ENCODE measurements around the gene LIN9.
A peak's percentile ranks its signal among the peaks of the same experiment; 100 is the strongest.
"Not testable (repeated sequence)": the region's sequence is repeated elsewhere in the genome, so short reads cannot be mapped to it uniquely, and the experiment has no call there.

LIN9 gene

GRCh38 chr1:226209307-226210059 lies 99.5 kb downstream of the LIN9 start:
- no peak for DNase-seq

DNA sequence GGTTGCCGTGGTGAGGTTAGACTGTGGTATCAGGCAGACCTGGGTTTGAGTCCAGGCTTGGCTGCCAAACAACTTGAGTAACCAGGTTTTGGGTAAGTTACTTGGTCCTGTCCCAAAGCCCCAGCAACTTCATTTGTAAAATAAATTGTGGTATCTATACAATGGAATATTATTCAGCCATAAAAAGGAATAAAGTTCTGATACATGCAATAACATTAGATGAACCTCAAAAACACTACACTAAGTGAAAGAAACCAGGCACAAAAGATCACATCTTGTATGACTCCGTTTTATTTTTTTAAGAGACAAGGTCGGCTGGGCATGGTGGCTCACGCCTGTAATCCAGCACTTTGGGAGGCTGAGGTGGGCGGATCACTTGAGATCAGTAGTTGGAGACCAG lies 101.9 kb downstream of the LIN9 start:
- DNase-seq = no peak

DNA sequence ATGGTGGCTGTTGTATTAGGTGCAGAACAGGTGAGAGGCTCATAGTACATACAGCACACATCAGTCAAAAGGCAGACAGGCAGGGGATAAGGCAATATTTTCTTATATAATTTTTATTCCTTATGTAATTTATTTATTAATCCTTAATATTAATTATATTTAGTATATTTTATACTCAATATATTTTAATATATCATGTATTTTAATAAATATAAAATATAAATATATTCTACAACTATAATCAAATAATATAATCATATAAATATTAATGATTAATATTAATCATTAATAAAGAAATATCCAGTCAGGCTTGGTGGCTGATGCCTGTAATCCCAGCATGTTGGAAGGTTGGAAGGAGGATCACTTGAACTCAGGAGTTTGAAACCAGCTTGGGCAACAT lies 104.8 kb downstream of the LIN9 start:
- DNase-seq = no peak

- DNase-seq = no peak
Observed at GRCh38 chr1:226203655-226204054, 105.3 kb downstream of the LIN9 start.

DNA sequence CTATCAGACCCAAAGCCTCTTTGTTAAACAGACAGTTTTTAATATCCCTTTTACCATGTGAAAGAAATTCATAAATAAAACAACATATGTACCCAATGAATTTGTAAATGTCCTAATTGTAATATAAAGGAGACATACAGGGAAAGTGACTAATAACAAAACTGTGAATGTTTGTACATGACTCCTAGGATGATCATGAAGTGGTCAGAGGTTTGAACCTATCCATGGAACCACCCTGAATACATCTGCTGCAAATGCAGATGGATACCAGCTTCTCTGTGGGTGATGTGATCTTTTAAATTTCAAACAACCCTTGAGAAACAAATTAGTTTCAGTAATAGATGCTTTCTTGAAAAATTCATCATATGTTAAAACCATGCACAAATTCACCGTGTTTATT lies 105.7 kb downstream of the LIN9 start:
- no peak for DNase-seq

DNA sequence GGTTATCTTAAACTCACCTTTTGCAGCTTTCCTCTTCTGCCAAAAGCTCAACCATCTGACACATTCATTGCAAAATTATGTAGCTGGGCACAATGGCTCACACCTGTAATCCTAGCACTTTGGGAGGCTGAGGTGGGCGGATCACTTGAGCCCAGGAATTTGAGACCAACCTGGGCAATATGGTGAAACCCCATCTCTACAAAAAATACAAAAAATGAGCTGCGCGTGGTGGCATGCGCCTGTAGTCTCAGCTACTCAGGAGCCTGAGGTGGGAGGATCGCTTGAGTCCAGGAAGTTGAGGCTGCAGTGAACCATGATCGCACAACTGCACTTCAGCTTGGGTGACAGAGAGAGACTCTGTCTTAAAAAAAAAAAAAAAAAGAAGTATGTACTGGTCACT lies 106.3 kb downstream of the LIN9 start:
- not testable (repeated sequence) for DNase-seq

- DNase-seq = no peak
Observed at GRCh38 chr1:226202246-226202645, 106.7 kb downstream of the LIN9 start.

GRCh38 chr1:226201029-226201593 lies 107.9 kb downstream of the LIN9 start:
- DNase-seq = no peak

DNA sequence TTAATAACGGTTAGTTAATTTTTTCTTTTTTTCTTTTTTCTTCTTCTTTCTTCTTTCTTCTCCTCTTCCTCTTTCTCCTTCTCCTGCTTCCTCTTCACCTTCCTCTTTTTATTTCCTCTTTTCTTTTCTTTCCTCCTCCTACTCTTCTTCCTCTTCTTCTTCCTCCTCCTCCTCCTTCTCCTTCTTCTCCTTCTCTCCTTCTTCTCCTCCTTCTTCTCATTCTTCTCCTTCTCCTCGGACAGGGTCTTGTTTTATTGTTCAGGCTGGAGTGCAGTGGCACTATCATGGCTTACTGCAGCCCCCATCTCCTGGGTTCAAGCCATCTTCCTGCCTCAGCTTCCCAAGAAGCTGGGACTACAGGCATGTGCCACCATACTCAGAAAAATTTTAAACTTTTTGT lies 109.0 kb downstream of the LIN9 start:
- no peak for DNase-seq

DNA sequence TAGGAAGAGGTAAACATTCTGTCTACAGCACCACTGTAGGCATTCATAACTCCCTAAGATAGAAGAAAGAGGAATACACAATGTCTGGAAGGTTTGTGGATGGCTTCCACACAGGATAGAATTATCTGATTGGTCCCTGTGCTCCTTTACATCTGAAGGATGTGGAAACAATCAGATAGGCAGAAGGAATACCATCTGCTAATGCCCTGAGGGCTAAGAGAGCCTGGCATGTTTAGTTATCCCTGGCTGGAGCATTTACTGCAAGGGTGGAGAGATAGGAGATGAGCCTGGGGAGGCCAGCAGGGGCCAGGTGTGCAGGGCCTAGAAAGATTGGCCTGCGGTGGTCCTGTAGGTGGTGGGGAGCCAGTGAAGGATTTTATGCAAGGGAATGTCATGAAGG lies 113.8 kb downstream of the LIN9 start:
- no peak for DNase-seq

DNA sequence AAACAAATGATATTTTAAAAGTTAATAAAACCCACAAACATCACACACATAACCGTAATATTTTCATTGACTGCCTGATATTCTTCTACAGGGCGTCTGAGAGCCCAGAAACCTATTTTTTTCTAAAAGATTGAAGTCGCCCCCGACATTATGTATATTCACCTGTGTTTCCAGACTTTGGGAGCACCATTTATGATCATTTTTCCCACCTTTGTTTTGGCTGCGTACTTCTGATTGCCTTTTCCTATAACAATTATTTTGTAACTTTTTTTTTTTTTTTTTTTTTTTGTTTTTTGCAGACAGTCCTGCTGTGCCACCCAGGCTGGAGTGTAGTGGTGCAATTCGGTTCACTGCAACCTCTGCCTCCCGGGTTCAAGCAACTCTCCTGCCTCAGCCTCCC lies 121.6 kb downstream of the LIN9 start:
- DNase-seq = no peak

- DNase-seq = no peak
Observed at GRCh38 chr1:226187019-226187322, 122.0 kb downstream of the LIN9 start.

DNA sequence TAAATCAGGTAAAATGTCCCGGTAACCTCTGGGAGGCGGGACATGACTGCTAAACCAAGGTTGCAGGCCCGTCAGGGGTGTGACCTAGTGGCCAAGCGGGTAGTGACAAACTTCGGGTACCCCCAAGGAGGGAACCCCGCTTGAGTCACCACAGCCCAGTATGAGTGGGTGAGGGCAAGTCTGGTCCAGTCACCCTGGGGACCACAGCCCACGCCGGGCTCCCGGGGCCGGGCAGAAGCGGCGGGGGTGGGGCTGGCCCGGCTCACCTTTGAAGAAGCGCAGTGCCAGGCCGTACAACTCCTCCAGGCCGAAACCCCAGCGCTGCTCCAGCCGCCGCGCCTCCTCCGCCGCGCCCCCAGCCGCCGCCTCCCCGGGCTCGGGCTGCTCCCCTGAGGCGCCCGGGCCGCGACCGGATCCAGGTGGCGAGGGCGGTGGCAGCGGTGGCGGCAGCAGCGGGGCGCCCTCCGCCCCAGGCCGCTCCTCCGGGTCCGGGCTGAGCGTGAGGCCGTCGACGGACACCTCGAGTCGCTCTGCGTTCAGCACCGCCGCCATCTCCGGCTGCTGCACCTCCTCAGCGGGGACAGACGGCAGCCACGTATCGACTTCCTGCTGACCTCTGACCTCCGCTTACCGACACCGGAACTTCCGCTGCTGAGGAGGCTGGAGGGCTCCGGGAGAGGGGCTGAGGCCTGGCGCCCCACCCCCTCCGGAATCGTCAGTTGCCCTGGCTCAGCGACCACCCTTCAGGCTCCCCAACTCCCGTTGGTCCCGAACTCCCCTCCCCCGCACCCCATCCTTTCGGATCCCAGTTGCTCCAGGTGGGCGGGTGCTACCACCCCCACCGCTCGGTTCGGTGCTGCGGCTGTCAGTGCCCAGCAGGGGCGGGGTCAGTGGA lies 122.6 kb downstream of the LIN9 start, which contains the start of gene ACBD3:
TSS of gene ACBD3 (minus strand) at position 618 of the 895 bp plus-strand sequence. CDS start at position 552, 66 bp downstream.
- DNase-seq = peak; percentile 80

DNA sequence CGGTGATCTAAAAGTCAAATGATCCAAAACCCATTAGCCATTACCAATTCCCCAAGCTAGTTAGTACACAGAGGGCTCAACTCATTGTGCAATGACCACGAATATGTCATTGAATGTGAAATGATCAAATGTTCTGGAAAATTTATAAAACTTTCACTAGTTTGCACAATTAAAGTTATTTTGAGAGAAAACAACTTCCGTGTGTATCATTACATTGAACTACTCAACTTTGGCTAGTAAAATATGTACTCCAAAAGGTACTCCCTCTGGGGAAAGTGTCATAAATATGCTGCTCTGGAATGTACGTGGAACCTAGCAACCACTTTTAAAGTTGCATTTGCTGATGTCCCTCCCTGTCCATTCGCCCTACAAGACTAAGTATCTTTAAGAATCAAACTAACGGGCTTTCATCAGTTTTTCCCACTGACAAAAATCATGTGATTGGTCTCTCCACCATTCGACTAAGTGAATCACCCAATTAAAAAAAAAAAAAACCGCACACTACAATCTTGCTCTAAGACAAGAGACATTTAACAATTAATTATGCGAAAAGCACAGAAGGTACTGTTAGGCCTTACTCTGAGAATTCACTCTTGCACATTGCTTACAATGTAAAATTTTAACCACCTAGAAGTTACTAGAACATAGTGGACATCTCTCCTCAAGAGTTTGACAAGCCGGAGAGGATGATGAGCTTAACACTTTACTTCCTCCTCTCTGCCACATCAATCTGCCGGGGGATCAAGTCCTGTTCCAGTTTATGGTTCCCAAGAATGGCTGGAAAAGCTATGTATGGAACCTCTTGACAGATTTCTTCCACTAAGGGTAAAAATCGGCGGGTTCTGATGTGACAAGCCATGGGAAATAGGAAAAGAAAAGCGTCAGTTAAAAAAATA lies 123.6 kb downstream of the LIN9 start:
- DNase-seq = no peak

- DNase-seq = no peak
Observed at GRCh38 chr1:226181996-226182714, 126.8 kb downstream of the LIN9 start.

Measured in activated effector memory CD4-positive, alpha-beta T cell treated with Interleukin-2 at 50 U/mL for 16 hours (primary cell).